Gastrocnemius medialis (tissue), 4 donors: Measurements from ENCODE around the gene SLC18A3.

Experiments
- CTCF ChIP-seq, 5 experiments: fragments of 450-650 bp in 3 of 5; fragments of 200-600 bp in 2 of 5; sonication (generic) in 2 of 5; IDR thresholded peaks in 4 of 5; conservative IDR thresholded peaks in 1 of 5; 1 replicate in 4 of 5; 2 replicates in 1 of 5; pipeline ENCODE4 v1.5.1; 2016 to 2019; ENCODE audit warnings: antibody characterized with exemption in 5 of 5, mild to moderate bottlenecking in 3 of 5, moderate library complexity in 3 of 5
- POLR2A ChIP-seq, 2 donors: fragments of 450-650 bp; IDR thresholded peaks; one replicate each; pipeline ENCODE4 v1.6.1; 2017; ENCODE audit warnings: antibody characterized with exemption in 2 of 2, mild to moderate bottlenecking in 2 of 2, moderate library complexity in 2 of 2

DNA sequence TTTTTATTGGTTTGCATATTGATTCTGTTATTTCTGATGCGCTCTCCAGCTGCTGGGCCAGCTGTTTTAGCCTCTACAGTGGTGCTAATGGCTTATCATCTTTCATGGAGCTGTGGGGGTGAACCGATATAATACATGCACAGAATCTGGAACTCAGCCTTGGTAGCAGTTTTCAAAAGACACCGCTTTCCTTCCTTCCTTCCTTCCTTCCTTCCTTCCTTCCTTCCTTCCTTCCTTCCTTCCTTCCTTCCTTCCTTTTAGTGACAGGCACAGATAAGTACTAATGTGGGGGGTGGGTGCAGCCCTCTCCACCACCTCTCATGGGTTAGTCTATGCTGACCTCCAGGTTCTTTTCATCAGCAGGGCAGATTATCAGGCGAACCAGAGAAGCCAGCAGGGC, 37.4 kb downstream of the SLC18A3 start:
- TF ChIP-seq CTCF (IDR thresholded peaks at IDR 0.05 in 4 of 5, conservative IDR thresholded peaks at IDR 0.05 in 1 of 5) (no peak), POLR2A (IDR thresholded peaks at IDR 0.05) (no peak)
